GM21526 (cell line): Measurements from ENCODE around the gene RARB.

Source experiments
- ATAC-seq: cut with Tn5 transposase; IDR thresholded peaks from one replicate; pipeline ENCODE4 v1.9.1; 2021; ENCODE audit warnings: moderate library complexity; ENCODE audit not compliant: unreplicated experiment, low FRiP score

RARB gene

GRCh38 chr3:25537516-25537915 lies 109.5 kb downstream of the RARB start:
- no peak for ATAC-seq

DNA sequence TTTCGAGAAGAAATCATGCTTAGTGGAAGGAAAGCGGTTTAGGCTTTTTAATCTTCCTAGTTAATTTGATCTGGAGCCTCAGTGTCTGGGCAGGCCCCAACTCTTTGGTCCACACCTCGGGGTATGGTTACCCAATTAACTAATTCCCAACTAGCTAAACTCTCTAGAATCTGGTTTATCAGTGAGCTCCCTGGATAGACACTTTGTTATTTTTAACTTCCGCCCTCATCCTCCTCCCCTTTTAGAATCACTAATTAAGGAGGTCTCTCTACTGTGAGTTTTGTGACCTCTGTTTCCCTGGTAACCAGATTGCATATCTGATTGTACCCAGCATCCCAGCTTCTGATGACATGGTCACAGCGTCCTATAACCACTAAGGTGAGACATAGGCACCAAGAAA lies 112.2 kb downstream of the RARB start:
- ATAC-seq = no peak

GRCh38 chr3:25542492-25543039 lies 114.5 kb downstream of the RARB start:
- no peak for ATAC-seq

GRCh38 chr3:25547103-25547502 lies 119.0 kb downstream of the RARB start:
- ATAC-seq = no peak

GRCh38 chr3:25547943-25548674 lies 120.0 kb downstream of the RARB start:
- no peak for ATAC-seq

GRCh38 chr3:25548836-25549235 lies 120.8 kb downstream of the RARB start:
- ATAC-seq = no peak

DNA sequence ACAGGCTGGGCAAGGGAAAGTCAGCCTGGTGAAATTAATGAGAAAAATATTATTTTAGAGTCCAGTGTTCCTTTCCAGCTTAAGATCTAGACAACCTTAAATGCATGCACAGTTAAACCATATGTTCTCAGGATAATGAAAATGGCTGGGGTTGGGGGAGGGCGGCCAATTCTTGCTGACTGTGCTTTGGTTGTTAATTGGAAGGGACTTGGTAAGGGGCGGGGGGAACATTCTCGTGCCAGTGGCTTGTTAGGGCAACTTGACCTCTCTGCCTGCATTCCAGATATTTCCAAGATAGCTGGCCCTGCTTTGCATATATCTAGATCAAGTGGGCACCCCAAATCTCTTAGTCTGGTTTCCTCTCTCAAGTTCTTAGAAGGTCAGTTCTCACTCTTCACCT lies 124.2 kb downstream of the RARB start:
- ATAC-seq = no peak

GRCh38 chr3:25554376-25554775 lies 126.3 kb downstream of the RARB start:
- no peak for ATAC-seq

- no peak for ATAC-seq
Observed at GRCh38 chr3:25555695-25556437, 127.8 kb downstream of the RARB start.

DNA sequence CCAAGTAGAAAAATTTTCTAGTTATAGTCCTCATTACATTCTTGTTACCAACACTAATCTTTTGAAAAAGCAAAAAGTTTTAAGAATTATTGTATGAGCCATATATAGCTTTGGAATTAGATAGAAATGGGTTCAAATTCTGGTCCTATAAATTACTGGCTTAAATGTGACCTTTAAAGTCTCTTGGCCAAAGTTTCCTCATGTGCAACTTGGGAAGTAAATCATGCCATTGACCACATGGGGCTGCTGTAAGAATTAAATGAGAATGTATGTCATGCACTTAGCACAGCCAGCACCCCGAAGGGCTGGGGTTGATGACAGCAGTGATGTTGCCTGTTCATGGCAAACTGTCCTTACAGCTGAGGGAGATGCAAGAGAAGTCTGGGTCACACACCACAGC lies 128.4 kb downstream of the RARB start:
- no peak for ATAC-seq

- ATAC-seq = no peak
Observed at GRCh38 chr3:25557694-25558093, 129.6 kb downstream of the RARB start.

DNA sequence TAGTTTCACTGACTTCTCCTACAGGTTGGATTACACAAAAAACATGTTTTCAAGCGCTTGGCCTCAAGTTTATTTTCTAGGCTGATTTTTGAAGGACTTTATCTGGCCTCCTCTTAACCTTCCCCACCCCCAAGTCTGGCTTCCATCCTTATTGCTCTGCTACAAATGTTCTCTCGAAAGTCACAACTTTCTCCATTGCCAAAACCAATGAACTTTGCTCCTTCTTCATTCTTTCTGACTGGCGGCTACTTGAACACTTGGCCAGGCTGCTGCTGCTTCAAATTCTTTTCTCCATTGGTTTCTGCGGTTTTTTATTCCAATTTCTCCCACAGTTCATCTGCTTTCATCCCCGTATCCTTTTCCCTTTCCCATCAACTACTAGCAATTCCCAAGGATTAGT lies 130.1 kb downstream of the RARB start:
- ATAC-seq = no peak

DNA sequence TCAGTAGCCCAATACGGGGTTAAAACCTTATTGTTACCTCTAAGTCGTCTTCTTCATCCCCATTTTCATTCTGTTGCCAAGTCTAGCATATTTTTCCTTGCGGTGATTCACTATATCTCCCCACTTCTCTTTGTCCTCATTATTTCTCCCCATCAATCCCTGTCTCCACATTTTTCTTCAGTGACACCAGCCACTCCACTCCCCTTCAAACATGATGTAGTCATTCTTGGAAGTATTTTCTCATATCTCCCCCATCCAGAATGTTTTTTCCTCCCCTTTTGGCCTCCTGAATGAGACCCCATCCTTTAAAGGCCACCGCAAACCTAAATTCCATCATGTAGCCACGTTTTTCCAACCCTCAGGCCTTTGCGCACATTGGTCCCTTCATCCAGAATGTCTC lies 130.7 kb downstream of the RARB start:
- ATAC-seq = no peak

DNA sequence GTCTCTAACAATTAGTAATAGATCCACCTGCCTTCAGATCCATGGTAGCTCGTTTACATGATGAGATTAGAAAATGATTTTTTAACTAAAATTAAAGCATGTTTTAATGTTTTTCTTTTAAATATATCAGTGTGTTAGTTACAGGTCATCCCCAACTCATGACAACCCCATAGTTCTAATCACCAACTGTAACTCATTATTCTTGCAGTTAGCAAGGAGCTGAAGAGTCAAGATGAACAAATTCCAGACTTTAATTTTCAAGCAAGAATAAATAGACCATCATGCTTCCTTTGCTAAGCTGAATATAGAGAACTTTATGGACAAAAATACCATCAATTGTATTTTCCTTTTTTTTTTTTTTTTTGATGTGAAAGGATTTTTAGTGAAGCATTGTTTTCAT lies 135.5 kb downstream of the RARB start:
- no peak for ATAC-seq

GRCh38 chr3:25564075-25564474 lies 136.0 kb downstream of the RARB start:
- no peak for ATAC-seq

- ATAC-seq = no peak
Observed at GRCh38 chr3:25565807-25566206, 137.7 kb downstream of the RARB start.

- no peak for ATAC-seq
Observed at GRCh38 chr3:25566358-25566920, 138.4 kb downstream of the RARB start.

GRCh38 chr3:25567388-25567787 lies 139.3 kb downstream of the RARB start:
- ATAC-seq = no peak

GRCh38 chr3:25567806-25568524 lies 139.9 kb downstream of the RARB start:
- ATAC-seq = no peak

DNA sequence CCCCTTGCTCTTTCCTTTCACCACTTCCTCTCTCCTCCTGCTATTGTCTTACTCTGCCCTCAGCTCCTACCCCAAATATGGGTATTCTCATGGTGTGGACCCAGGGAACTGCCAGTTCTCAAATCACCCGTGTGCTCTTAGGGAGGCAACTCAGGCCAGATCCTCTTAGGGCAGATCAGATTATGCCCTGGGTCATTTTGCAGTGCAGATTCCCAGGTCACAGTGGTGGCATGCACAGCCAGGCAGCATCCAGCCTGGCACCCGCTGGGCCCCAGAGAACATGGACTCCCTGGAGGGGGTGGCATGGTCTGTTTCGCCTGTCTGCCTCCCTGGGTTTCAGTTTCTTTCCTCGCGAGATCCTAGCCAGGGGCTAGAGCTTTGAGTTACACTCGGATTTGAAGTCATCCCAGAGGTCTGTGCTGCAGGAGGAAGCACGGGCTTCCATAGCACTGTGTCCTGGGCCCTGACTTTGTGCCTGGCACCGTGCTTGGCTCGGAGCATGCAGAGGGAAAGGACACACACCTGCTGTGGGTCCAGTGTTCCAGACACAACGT lies 140.5 kb downstream of the RARB start:
- ATAC-seq = no peak

DNA sequence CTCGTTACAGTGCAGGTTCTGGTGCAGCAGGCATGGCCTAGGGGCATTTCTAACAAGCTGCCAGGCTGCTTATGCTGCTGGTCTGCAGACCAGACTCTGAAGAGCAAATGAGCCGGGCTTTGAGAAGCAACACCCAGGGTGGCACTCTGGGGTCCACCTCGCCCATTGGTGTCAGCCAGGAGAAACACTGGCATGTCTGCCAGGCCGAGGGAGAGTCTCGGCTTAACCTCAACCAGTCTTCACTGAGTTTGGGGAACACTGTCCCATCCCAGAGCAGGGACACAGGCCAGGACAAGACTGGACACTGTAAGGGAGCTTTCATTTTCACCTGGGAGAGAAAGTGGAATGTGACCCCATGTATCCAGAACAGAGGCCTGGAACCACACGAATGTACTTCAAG lies 143.2 kb downstream of the RARB start:
- no peak for ATAC-seq
